ENCODE results near the gene PDE10A.

Gene PDE10A

GRCh38 chr6:165447141-165447540 is 215.9 kb downstream of the PDE10A start:
- no peak overlapping the region for H3K4me2 ChIP-seq
- H3K27ac ChIP-seq: no peak overlapping the region
- H3K4me3 ChIP-seq: no peak overlapping the region
- H3K36me3 ChIP-seq: no peaks in the 10 kb centered on the region
- H3K9ac ChIP-seq: no peak overlapping the region
- no peaks in the 10 kb centered on the region for H3K4me1 ChIP-seq
- H3K27me3 ChIP-seq: no peaks in the 10 kb centered on the region
- no peak for TF ChIP-seq Cebpa-rat (IDR thresholded peaks at IDR 0.05)
- peaks cover 9 to 18% (median 14%) of the 10 kb centered on the region in 11 experiments for H3K9me3 ChIP-seq (replicated peaks in 1 of 11)
- no peaks in the 10 kb centered on the region for H4K20me1 ChIP-seq

GRCh38 chr6:165446331-165446730 is 216.7 kb downstream of the PDE10A start:
- no peak for TF ChIP-seq Cebpa-rat (IDR thresholded peaks at IDR 0.05)
- no peaks in the 10 kb centered on the region for H3K27me3 ChIP-seq
- H3K9me3 ChIP-seq (replicated peaks in 1 of 11): peaks cover 9 to 18% (median 14%) of the 10 kb centered on the region in 11 experiments

GRCh38 chr6:165443462-165443861 is 219.6 kb downstream of the PDE10A start:
- no peak for TF ChIP-seq Cebpa-rat (IDR thresholded peaks at IDR 0.05)
- Histone ChIP-seq H3K27ac (no peak overlapping the region), H4K20me1 (no peaks in the 10 kb centered on the region), H3K9ac (no peak overlapping the region), H3K36me3 (no peaks in the 10 kb centered on the region), H3K27me3 (no peaks in the 10 kb centered on the region), H3K4me1 (no peaks in the 10 kb centered on the region), H3K9me3 (replicated peaks in 1 of 11) (peaks cover 9 to 18% (median 14%) of the 10 kb centered on the region in 11 experiments), H3K4me2 (no peak overlapping the region), H3K4me3 (no peak overlapping the region)

More at GRCh38 chr6:165446331-165446730, 216.7 kb downstream of the PDE10A start:
- no peak overlapping the region for H3K9ac ChIP-seq
- H3K27ac ChIP-seq: no peak overlapping the region
- no peak overlapping the region for H3K4me3 ChIP-seq
- no peaks in the 10 kb centered on the region for H4K20me1 ChIP-seq
- H3K36me3 ChIP-seq: no peaks in the 10 kb centered on the region
- H3K4me1 ChIP-seq: no peaks in the 10 kb centered on the region
- H3K4me2 ChIP-seq: no peak overlapping the region

GRCh38 chr6:165441181-165441580 is 221.9 kb downstream of the PDE10A start:
- Histone ChIP-seq H3K4me1 (no peaks in the 10 kb centered on the region), H3K27me3 (no peaks in the 10 kb centered on the region), H3K4me3 (no peak overlapping the region), H3K9me3 (replicated peaks in 1 of 11) (peaks cover 9 to 18% (median 14%) of the 10 kb centered on the region in 11 experiments), H4K20me1 (no peaks in the 10 kb centered on the region), H3K36me3 (no peaks in the 10 kb centered on the region), H3K9ac (no peak overlapping the region), H3K27ac (no peak overlapping the region), H3K4me2 (no peak overlapping the region)
- TF ChIP-seq Cebpa-rat (IDR thresholded peaks at IDR 0.05): no peak

- no peaks in the 10 kb centered on the region for H3K36me3 ChIP-seq
- no peak overlapping the region for H3K9ac ChIP-seq
- no peak overlapping the region for H3K27ac ChIP-seq
- no peak overlapping the region for H3K4me2 ChIP-seq
- no peak overlapping the region for H3K4me3 ChIP-seq
- TF ChIP-seq Cebpa-rat (IDR thresholded peaks at IDR 0.05): no peak
- H4K20me1 ChIP-seq: no peaks in the 10 kb centered on the region
- H3K9me3 ChIP-seq (replicated peaks in 1 of 11): peaks cover 9 to 18% (median 14%) of the 10 kb centered on the region in 11 experiments
- no peaks in the 10 kb centered on the region for H3K27me3 ChIP-seq
- H3K4me1 ChIP-seq: no peaks in the 10 kb centered on the region
These were observed 223.0 kb downstream of the PDE10A start for GRCh38 chr6:165439928-165440554.

GRCh38 chr6:165426892-165427291 is 236.1 kb downstream of the PDE10A start:
- TF ChIP-seq Cebpa-rat (IDR thresholded peaks at IDR 0.05): no peak
- H3K4me3 ChIP-seq: no peak overlapping the region
- no peaks in the 10 kb centered on the region for H3K36me3 ChIP-seq
- H3K9ac ChIP-seq: no peak overlapping the region
- H3K4me1 ChIP-seq: no peaks in the 10 kb centered on the region
- no peak overlapping the region for H3K4me2 ChIP-seq
- H4K20me1 ChIP-seq: no peaks in the 10 kb centered on the region
- H3K27ac ChIP-seq: no peak overlapping the region
- H3K27me3 ChIP-seq: no peaks in the 10 kb centered on the region
- peaks cover 0 to 12% (median 7%) of the 10 kb centered on the region in 11 experiments; a peak in 8 of 22 replicates for H3K9me3 ChIP-seq (replicated peaks in 1 of 11)

GRCh38 chr6:165422192-165422591 is 240.8 kb downstream of the PDE10A start:
- Histone ChIP-seq H3K9ac (no peak overlapping the region), H3K4me3 (no peak overlapping the region), H3K4me1 (no peaks in the 10 kb centered on the region), H3K4me2 (no peak overlapping the region), H4K20me1 (no peaks in the 10 kb centered on the region), H3K27me3 (no peaks in the 10 kb centered on the region), H3K9me3 (replicated peaks in 1 of 11) (peaks cover 0 to 11% (median 7%) of the 10 kb centered on the region in 11 experiments; a peak in 8 of 22 replicates), H3K27ac (no peak overlapping the region), H3K36me3 (no peaks in the 10 kb centered on the region)
- TF ChIP-seq Cebpa-rat (IDR thresholded peaks at IDR 0.05): no peak

- H3K27me3 ChIP-seq: no peaks in the 10 kb centered on the region
- H3K4me3 ChIP-seq: no peak overlapping the region
- no peak overlapping the region for H3K9ac ChIP-seq
- no peak overlapping the region for H3K4me2 ChIP-seq
- no peaks in the 10 kb centered on the region for H3K4me1 ChIP-seq
- no peaks in the 10 kb centered on the region for H4K20me1 ChIP-seq
- H3K36me3 ChIP-seq: no peaks in the 10 kb centered on the region
- no peak for TF ChIP-seq Cebpa-rat (IDR thresholded peaks at IDR 0.05)
- H3K9me3 ChIP-seq (replicated peaks in 1 of 11): no peaks in the 10 kb centered on the region
- H3K27ac ChIP-seq: no peak overlapping the region
These were observed 245.7 kb downstream of the PDE10A start for GRCh38 chr6:165417278-165417865.

GRCh38 chr6:165404697-165405096 is 258.3 kb downstream of the PDE10A start:
- Histone ChIP-seq H3K4me1 (no peaks in the 10 kb centered on the region), H3K4me2 (no peak overlapping the region), H3K4me3 (no peak overlapping the region), H4K20me1 (no peaks in the 10 kb centered on the region), H3K27ac (no peak overlapping the region), H3K36me3 (no peaks in the 10 kb centered on the region), H3K9ac (no peak overlapping the region), H3K9me3 (replicated peaks in 1 of 11) (no peaks in the 10 kb centered on the region), H3K27me3 (no peaks in the 10 kb centered on the region)
- no peak for TF ChIP-seq Cebpa-rat (IDR thresholded peaks at IDR 0.05)

- H3K4me1 ChIP-seq: no peaks in the 10 kb centered on the region
- no peaks in the 10 kb centered on the region for H3K27me3 ChIP-seq
- no peak overlapping the region for H3K4me2 ChIP-seq
- H3K27ac ChIP-seq: no peak overlapping the region
- no peak overlapping the region for H3K4me3 ChIP-seq
- no peak for TF ChIP-seq Cebpa-rat (IDR thresholded peaks at IDR 0.05)
- H3K36me3 ChIP-seq: no peaks in the 10 kb centered on the region
- no peak overlapping the region for H3K9ac ChIP-seq
- H4K20me1 ChIP-seq: no peaks in the 10 kb centered on the region
- H3K9me3 ChIP-seq (replicated peaks in 1 of 11): no peaks in the 10 kb centered on the region
These were observed 258.7 kb downstream of the PDE10A start for GRCh38 chr6:165404296-165404695.
